Activated CD8-positive, alpha-beta T cell treated with anti-CD3 and anti-CD28 coated beads for 36 hours (primary cell): ENCODE results near the gene SLC25A15. TPM values are rescaled to one million over a fixed set of nuclear protein-coding genes. Genes with fewer than 3 reads are reported as not detected.

Source experiments
- ATAC-seq: fragments of 200-7000 bp; cut with Tn5 transposase; one replicate; pipeline ENCODE4 v1.10.0; 2021; ENCODE audit warnings: mild to moderate bottlenecking, moderate library complexity
- CTCF ChIA-PET: fragments of 350-600 bp; sonication (Branson Sonifier 250); formaldehyde crosslinking; loops from one replicate; lab custom pipeline; 2021; ENCODE audit warnings: antibody characterized with exemption; lab: Charles Lee
- POLR2A ChIA-PET: fragments of 350-600 bp; sonication (Branson Sonifier 250); formaldehyde crosslinking; loops from one replicate; lab custom pipeline; 2021; ENCODE audit warnings: antibody characterized with exemption; lab: Charles Lee
- DNase-seq: peaks from one replicate; pipeline ENCODE4 v3.0.0-alpha.2; 2020
- H3K27ac Mint-ChIP-seq: one replicate; pipeline ENCODE4 v1.8.0; 2021; ENCODE audit warnings: mild to moderate bottlenecking, mixed read lengths
- H3K27me3 Mint-ChIP-seq: one replicate; pipeline ENCODE4 v1.8.0; 2021; ENCODE audit warnings: mixed read lengths
- H3K36me3 Mint-ChIP-seq: one replicate; pipeline ENCODE4 v1.8.0; 2021; ENCODE audit warnings: low read depth, mixed read lengths
- H3K4me1 Mint-ChIP-seq: one replicate; pipeline ENCODE4 v1.8.0; 2021; ENCODE audit warnings: low read depth, mixed read lengths
- H3K4me3 Mint-ChIP-seq: one replicate; pipeline ENCODE4 v1.8.0; 2021; ENCODE audit warnings: mild to moderate bottlenecking, moderate library complexity, mixed read lengths
- H3K9me3 Mint-ChIP-seq: one replicate; pipeline ENCODE4 v1.8.0; 2021; ENCODE audit warnings: mixed read lengths
- intact Hi-C: fragments of 100-400 bp; cut with micrococcal nuclease; formaldehyde crosslinking; loops from one replicate; pipeline ENCODE4 v1.10.0; 2022
- total RNA-seq, 2 experiments: library from RNA; stranded (reverse); gene quantifications; one replicate each; pipeline ENCODE4 v1.2.3, GENCODE V29; 2021
- TF ChIP-seq, protein P1 (sequence below): fragments of 200-600 bp; IDR thresholded peaks from one replicate; pipeline ENCODE4 v1.8.0; 2022; ENCODE audit warnings: antibody characterized with exemption, mild to moderate bottlenecking

The SLC25A15 gene
- total RNA-seq: 10 to 100 TPM; 23.2 to 24.6 TPM

- Mint-ChIP-seq H3K4me3 (peak within 1 kb of the TSS; percentile 83), H3K4me1 (peaks cover 41% of the 10 kb centered on the region), H3K27ac (peak within 1 kb of the TSS; percentile 90), H3K27me3 (no peaks in the 10 kb centered on the region), H3K36me3 (peaks cover 18% of the 10 kb centered on the region), H3K9me3 (no peaks in the 10 kb centered on the region)
- DNase-seq (peak; percentile 78), ATAC-seq (peak; percentile 75)
- TF ChIP-seq, protein P1, sequence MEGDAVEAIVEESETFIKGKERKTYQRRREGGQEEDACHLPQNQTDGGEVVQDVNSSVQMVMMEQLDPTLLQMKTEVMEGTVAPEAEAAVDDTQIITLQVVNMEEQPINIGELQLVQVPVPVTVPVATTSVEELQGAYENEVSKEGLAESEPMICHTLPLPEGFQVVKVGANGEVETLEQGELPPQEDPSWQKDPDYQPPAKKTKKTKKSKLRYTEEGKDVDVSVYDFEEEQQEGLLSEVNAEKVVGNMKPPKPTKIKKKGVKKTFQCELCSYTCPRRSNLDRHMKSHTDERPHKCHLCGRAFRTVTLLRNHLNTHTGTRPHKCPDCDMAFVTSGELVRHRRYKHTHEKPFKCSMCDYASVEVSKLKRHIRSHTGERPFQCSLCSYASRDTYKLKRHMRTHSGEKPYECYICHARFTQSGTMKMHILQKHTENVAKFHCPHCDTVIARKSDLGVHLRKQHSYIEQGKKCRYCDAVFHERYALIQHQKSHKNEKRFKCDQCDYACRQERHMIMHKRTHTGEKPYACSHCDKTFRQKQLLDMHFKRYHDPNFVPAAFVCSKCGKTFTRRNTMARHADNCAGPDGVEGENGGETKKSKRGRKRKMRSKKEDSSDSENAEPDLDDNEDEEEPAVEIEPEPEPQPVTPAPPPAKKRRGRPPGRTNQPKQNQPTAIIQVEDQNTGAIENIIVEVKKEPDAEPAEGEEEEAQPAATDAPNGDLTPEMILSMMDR: no peak
- intact Hi-C loops: no loop called here
- ChIA-PET POLR2A (interaction anchor here (0.6 to 2.8 kb wide), 6 partner anchors 10 to 1096 kb away, joined by 3 to 15 read pairs (median 6); no protein-coding TSS in a partner anchor), CTCF (interaction anchor here (0.7 to 5.5 kb wide), 5 partner anchors 9 to 24 kb away, joined by 3 to 34 read pairs (median 3); no protein-coding TSS in a partner anchor)
These were observed at the start of gene SLC25A15 for GRCh38 chr13:40789275-40790153. Gene SLC25A15 (plus strand): TSS chr13:40789611. CDS start chr13:40793227, 3,616 bp downstream.

DNA sequence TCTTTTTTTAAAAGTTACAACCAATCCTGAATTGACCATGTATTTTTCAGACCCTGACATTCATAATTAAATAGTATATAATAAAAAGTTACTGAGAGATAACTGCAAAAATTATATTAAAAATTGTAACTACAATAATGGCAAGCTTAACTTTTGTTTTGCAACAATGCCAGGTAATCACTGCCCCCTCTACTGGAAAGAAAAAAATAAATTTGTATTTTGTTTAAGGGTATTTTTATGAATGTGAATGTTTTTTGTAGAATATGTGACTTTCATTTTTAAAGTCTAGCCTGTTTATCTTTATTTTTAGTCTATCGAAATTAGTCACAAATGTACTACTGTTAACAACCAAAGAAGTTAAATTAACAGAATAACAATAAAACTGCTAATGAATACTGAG, 40.1 kb upstream of the SLC25A15 start:
- intact Hi-C loops: no loop called here
- Mint-ChIP-seq H3K27ac (no peak overlapping the region), H3K4me1 (peaks cover 5% of the 10 kb centered on the region), H3K4me3 (no peak overlapping the region), H3K9me3 (no peaks in the 10 kb centered on the region), H3K36me3 (peaks cover 26% of the 10 kb centered on the region), H3K27me3 (no peaks in the 10 kb centered on the region)
- ChIA-PET POLR2A (no interaction called here), CTCF (interaction anchor here (1.0 kb wide), 1 partner anchor 49 kb away, joined by 3 read pairs; no protein-coding TSS in a partner anchor)
- ATAC-seq: no peak
- TF ChIP-seq, protein P1: no peak
- DNase-seq: no peak

GRCh38 chr13:40755082-40755700, 34.2 kb upstream of the SLC25A15 start:
- Mint-ChIP-seq H3K4me3 (no peak overlapping the region), H3K9me3 (no peaks in the 10 kb centered on the region), H3K36me3 (peaks cover 48% of the 10 kb centered on the region), H3K27me3 (no peaks in the 10 kb centered on the region), H3K4me1 (peaks cover 8% of the 10 kb centered on the region), H3K27ac (no peak overlapping the region)
- CTCF ChIA-PET: no interaction called here
- DNase-seq (no peak), ATAC-seq (no peak)
- POLR2A ChIA-PET: no interaction called here
- TF ChIP-seq, protein P1: no peak
- intact Hi-C loops: no loop called here

- Mint-ChIP-seq H3K36me3 (peaks cover 52% of the 10 kb centered on the region), H3K4me3 (no peak overlapping the region), H3K4me1 (peaks cover 11% of the 10 kb centered on the region), H3K27me3 (no peaks in the 10 kb centered on the region), H3K9me3 (no peaks in the 10 kb centered on the region), H3K27ac (no peak overlapping the region)
- intact Hi-C loops: no loop called here
- DNase-seq: no peak
- ChIA-PET CTCF (no interaction called here), POLR2A (no interaction called here)
- no peak for ATAC-seq
- TF ChIP-seq, protein P1: no peak
These were observed 33.4 kb upstream of the SLC25A15 start for GRCh38 chr13:40756042-40756441.
